ENCODE results near the gene CRLF2.
"Not testable (repeated sequence)": the region's sequence is repeated elsewhere in the genome, so short reads cannot be mapped to it uniquely, and the experiment has no call there.

The CRLF2 gene

GRCh38 chrX:1165535-1166196, 46.8 kb downstream of the CRLF2 start:
- DNase-seq, result peak; percentile 55

GRCh38 chrX:1164322-1165288, 47.8 kb downstream of the CRLF2 start:
- peak; percentile 9 for DNase-seq

- no peak for DNase-seq
Measured at GRCh38 chrX:1163231-1163630, 49.2 kb downstream of the CRLF2 start.

GRCh38 chrX:1162119-1162916, 50.1 kb downstream of the CRLF2 start:
- no peak for DNase-seq

- no peak for DNase-seq
Measured at GRCh38 chrX:1159548-1159947, 52.9 kb downstream of the CRLF2 start.

- DNase-seq, result not testable (repeated sequence)
Measured at GRCh38 chrX:1156681-1157455, 55.6 kb downstream of the CRLF2 start.

GRCh38 chrX:1153940-1154339, 58.5 kb downstream of the CRLF2 start:
- DNase-seq, result no peak

GRCh38 chrX:1152090-1152489, 60.4 kb downstream of the CRLF2 start:
- DNase-seq, result no peak

GRCh38 chrX:1151378-1152077, 60.9 kb downstream of the CRLF2 start:
- DNase-seq, result no peak

GRCh38 chrX:1150569-1151347, 61.7 kb downstream of the CRLF2 start:
- no peak for DNase-seq

- no peak for DNase-seq
Measured at GRCh38 chrX:1147611-1148515, 64.6 kb downstream of the CRLF2 start.

GRCh38 chrX:1144293-1144692, 68.2 kb downstream of the CRLF2 start:
- no peak for DNase-seq
